Activated CD8-positive, alpha-beta memory T cell treated with anti-CD3 and anti-CD28 coated beads, Interleukin-2, amount 10 ng/mL, durations not matched to agents 7 days and 5 days (primary cell): ENCODE data around the gene DPP6. TPM values are rescaled to one million over a fixed set of nuclear protein-coding genes. Genes with fewer than 3 reads are reported as not detected.
A peak's percentile ranks its signal among the peaks of the same experiment; 100 is the strongest.

Experiments
- ATAC-seq: fragments of 150-1000 bp; cut with Tn5 transposase; one replicate; pipeline ENCODE4 v1.10.0; 2021; ENCODE audit warnings: moderate library complexity
- CTCF ChIA-PET: fragments of 350-600 bp; sonication (Branson Sonifier 250); formaldehyde crosslinking; loops from one replicate; lab custom pipeline; 2021; ENCODE audit warnings: antibody characterized with exemption; lab: Charles Lee
- DNase-seq: peaks from one replicate; pipeline ENCODE4 v3.0.0-alpha.2; 2020
- H3K27ac Mint-ChIP-seq: one replicate; pipeline ENCODE4 v1.8.0; 2021; ENCODE audit warnings: mild to moderate bottlenecking, mixed read lengths
- H3K27me3 Mint-ChIP-seq: one replicate; pipeline ENCODE4 v1.8.0; 2021; ENCODE audit warnings: mixed read lengths
- H3K36me3 Mint-ChIP-seq: one replicate; pipeline ENCODE4 v1.8.0; 2021; ENCODE audit warnings: mild to moderate bottlenecking, mixed read lengths
- H3K4me1 Mint-ChIP-seq: one replicate; pipeline ENCODE4 v1.8.0; 2021; ENCODE audit warnings: mixed read lengths
- H3K4me3 Mint-ChIP-seq: one replicate; pipeline ENCODE4 v1.8.0; 2021; ENCODE audit warnings: mild to moderate bottlenecking, moderate library complexity, mixed read lengths
- H3K9me3 Mint-ChIP-seq: one replicate; pipeline ENCODE4 v1.8.0; 2022; ENCODE audit warnings: low read depth, mixed read lengths
- total RNA-seq, 2 experiments: library from RNA; stranded (reverse); gene quantifications; one replicate each; pipeline ENCODE4 v1.2.3, GENCODE V29; 2021

The DPP6 gene
- total RNA-seq, 2 experiments from 2014 or later: not detected

DNA sequence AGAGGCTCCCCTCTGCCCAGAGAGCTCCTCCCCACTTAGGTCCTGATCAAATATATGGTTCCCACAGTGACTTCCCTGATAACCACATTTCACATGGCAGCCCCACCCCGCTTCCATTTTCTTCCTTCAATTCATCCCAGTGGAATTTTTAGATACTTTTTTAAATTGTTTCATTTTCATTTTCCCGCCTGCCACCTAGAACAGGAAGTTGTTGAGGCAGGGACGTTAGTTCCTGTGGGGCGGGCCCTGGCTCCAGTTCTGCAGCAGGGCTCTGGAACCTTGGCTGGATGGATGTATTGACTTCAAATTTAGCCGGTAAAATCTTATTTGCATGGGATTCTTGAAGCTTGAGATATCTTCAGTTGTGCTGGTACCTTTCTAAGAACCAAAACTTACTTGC lies 724.2 kb downstream of the DPP6 start:
- H3K4me1 Mint-ChIP-seq: peaks cover 8% of the 10 kb centered on the region
- ATAC-seq: no peak
- H3K9me3 Mint-ChIP-seq: peaks cover 12% of the 10 kb centered on the region
- CTCF ChIA-PET: no interaction called here
- peaks cover 2% of the 10 kb centered on the region for H3K36me3 Mint-ChIP-seq
- no peak for DNase-seq
- H3K27me3 Mint-ChIP-seq: no peaks in the 10 kb centered on the region
- no peak overlapping the region for H3K4me3 Mint-ChIP-seq
- H3K27ac Mint-ChIP-seq: peak overlapping the region; percentile 29

DNA sequence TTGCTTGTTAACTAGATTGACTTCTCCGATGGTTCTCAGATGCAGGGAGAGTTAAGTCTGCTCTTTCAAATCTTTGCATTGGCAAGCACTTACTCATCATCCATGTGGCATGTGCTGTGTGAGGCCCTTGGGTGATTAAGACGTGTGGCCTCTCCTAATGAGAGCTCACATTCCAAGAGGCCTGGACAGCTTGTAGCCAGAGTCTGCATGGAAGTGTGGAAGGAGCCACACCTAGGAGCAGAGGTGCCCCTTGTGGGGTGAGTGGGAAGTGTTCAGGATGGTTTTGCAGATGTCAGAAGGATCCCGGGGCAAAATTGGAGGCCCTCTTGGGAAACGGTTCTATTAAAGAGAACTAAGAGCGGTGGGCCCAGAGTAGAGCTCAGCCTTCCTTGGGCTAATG lies 724.8 kb downstream of the DPP6 start:
- peaks cover 8% of the 10 kb centered on the region for H3K4me1 Mint-ChIP-seq
- no peak for DNase-seq
- no peak overlapping the region for H3K27ac Mint-ChIP-seq
- H3K4me3 Mint-ChIP-seq: no peak overlapping the region
- no peak for ATAC-seq
- H3K27me3 Mint-ChIP-seq: no peaks in the 10 kb centered on the region
- CTCF ChIA-PET: no interaction called here
- peaks cover 12% of the 10 kb centered on the region for H3K9me3 Mint-ChIP-seq
- H3K36me3 Mint-ChIP-seq: peaks cover 2% of the 10 kb centered on the region

DNA sequence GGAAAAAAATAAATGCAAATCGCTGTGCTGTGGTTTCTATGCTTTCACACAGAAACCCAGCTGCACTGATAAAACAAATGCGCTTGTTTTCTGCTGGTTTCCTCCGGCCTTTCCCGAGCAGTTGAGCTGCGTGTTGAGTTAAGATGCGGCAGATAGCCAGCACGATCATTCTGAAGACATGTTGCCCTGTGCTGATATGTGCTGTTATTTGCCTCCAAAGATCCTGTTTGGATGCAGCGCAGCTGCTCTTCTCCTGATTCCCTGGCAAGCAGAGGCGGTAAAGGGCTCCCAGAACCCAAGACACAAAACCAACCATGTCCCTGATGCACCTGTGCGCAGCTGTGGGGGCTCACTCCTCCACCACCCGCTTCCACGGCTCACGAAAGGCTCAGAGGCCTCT lies 725.3 kb downstream of the DPP6 start:
- Mint-ChIP-seq H3K4me3 (no peak overlapping the region), H3K36me3 (peaks cover 2% of the 10 kb centered on the region), H3K27ac (no peak overlapping the region), H3K9me3 (peaks cover 12% of the 10 kb centered on the region), H3K4me1 (peaks cover 8% of the 10 kb centered on the region), H3K27me3 (no peaks in the 10 kb centered on the region)
- CTCF ChIA-PET: no interaction called here
- DNase-seq (no peak), ATAC-seq (no peak)

DNA sequence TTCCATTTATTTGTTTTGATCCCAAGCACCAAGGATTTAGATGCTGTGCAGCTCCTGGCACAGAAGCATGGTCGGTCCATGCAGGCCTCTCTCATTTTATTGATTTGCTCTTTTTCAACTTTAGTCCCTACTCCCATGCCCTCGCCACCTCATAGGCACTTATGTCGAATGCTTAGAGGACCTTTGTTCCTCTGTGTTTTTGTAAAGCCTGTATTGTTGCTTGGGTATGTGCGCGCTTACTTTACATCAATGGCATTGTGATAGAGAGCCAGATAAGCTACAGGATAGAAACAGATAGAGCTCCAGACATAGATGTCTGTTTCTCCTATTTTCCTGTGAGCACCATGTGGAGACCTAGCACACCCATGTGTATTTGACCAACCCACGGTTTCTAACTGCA lies 725.7 kb downstream of the DPP6 start:
- H3K27ac Mint-ChIP-seq: no peak overlapping the region
- no peaks in the 10 kb centered on the region for H3K27me3 Mint-ChIP-seq
- CTCF ChIA-PET: no interaction called here

GRCh38 chr7:154781369-154782303 lies 729.4 kb downstream of the DPP6 start:
- CTCF ChIA-PET: no interaction called here
- DNase-seq (no peak), ATAC-seq (no peak)
- H3K36me3 Mint-ChIP-seq: peaks cover 2% of the 10 kb centered on the region
- H3K27me3 Mint-ChIP-seq: no peaks in the 10 kb centered on the region
- no peak overlapping the region for H3K4me3 Mint-ChIP-seq
- peaks cover 20% of the 10 kb centered on the region for H3K9me3 Mint-ChIP-seq
- H3K27ac Mint-ChIP-seq: no peak overlapping the region
- peaks cover 3% of the 10 kb centered on the region for H3K4me1 Mint-ChIP-seq

More for the DNA sequence above, 725.7 kb downstream of the DPP6 start:
- ATAC-seq (no peak), DNase-seq (no peak)
- Mint-ChIP-seq H3K4me3 (no peak overlapping the region), H3K4me1 (peaks cover 8% of the 10 kb centered on the region), H3K9me3 (peaks cover 12% of the 10 kb centered on the region), H3K36me3 (peaks cover 2% of the 10 kb centered on the region)

- Mint-ChIP-seq H3K9me3 (peaks cover 12% of the 10 kb centered on the region), H3K4me3 (no peak overlapping the region), H3K27me3 (no peaks in the 10 kb centered on the region), H3K27ac (no peak overlapping the region), H3K36me3 (peaks cover 2% of the 10 kb centered on the region), H3K4me1 (no peaks in the 10 kb centered on the region)
- DNase-seq (no peak), ATAC-seq (no peak)
- CTCF ChIA-PET: no interaction called here
Observed at GRCh38 chr7:154783281-154783909, 731.2 kb downstream of the DPP6 start.

- Mint-ChIP-seq H3K27me3 (peaks cover 2% of the 10 kb centered on the region), H3K27ac (no peak overlapping the region), H3K36me3 (no peaks in the 10 kb centered on the region), H3K9me3 (peaks cover 12% of the 10 kb centered on the region), H3K4me1 (no peaks in the 10 kb centered on the region), H3K4me3 (no peak overlapping the region)
- CTCF ChIA-PET: no interaction called here
- DNase-seq: no peak
- ATAC-seq: no peak
Observed at GRCh38 chr7:154785898-154786297, 733.7 kb downstream of the DPP6 start.

DNA sequence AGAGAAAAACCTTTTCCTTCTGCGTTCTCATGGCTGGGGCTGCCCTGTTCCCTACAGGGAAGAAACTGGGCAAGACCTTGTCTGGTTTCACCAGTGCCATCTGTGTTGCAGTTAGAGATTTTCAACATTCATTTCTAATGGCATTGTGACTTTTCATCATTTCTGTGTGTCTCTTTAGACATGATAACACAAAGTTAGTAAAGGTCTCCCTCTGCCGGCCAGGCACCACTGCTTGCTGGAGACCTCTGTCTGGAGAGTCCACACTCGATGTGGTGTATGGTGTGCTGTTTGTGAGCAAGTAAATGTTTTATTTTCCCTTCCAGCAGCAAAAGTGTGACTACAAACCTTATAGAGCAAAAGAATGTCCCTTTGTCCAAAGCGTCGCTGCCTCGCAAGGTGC lies 737.2 kb downstream of the DPP6 start:
- Mint-ChIP-seq H3K27ac (no peak overlapping the region), H3K9me3 (peaks cover 12% of the 10 kb centered on the region), H3K27me3 (peaks cover 2% of the 10 kb centered on the region), H3K4me1 (no peaks in the 10 kb centered on the region), H3K4me3 (no peak overlapping the region), H3K36me3 (no peaks in the 10 kb centered on the region)
- CTCF ChIA-PET: no interaction called here
- DNase-seq (no peak), ATAC-seq (no peak)

DNA sequence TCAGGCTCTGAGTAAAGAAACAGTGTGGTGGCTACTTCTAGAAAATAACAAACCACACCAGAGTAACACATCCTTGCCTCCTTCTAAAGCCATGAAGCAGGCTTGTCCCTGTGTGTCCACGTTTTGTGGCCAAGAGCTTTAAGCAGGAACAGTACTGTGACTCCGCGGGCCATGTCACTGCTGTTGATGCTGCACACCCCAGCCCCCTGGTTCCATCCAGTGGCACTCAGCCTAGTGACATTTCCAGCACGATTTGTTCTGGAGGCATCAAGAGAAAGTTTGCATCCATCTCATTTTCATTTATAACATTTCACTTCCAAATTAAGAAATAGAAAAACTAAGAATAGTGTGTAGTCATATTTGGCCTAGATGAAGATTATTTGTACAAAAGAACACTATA lies 739.4 kb downstream of the DPP6 start:
- no peak overlapping the region for H3K4me3 Mint-ChIP-seq
- CTCF ChIA-PET: no interaction called here
- DNase-seq: no peak

DNA sequence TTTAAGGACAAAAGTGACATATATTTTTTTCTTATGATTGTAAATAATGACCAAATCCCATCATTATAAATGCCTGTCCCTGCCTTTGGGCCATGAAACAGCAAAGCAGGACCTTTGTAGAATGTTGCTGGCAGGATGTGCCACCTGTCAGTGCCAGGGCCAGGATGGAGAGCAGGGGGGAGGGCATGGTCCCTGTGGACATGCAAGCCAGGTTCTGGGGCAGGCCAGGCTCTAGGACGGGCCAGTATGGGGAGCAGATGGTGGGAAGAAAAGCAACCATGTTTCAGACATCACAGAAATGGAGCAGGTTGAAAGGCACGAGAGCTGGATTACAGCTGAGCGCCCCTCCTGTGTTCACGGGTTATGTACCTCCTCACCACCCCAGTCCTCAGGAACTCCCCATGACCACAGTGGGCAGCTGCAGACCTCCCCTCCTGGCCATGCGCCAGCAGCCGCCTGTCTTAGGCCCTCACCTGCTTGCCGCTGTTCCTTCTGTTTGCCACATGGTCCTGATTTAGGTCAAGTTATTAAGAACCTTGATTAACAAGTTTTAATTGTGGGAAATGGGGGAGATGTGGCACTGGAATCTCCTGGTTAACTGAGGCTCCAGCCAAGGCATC lies 740.3 kb downstream of the DPP6 start:
- ATAC-seq: no peak
- Mint-ChIP-seq H3K27ac (no peak overlapping the region), H3K4me1 (no peaks in the 10 kb centered on the region), H3K36me3 (no peaks in the 10 kb centered on the region), H3K27me3 (peaks cover 2% of the 10 kb centered on the region), H3K9me3 (peaks cover 4% of the 10 kb centered on the region), H3K4me3 (no peak overlapping the region)
- CTCF ChIA-PET: no interaction called here
- no peak for DNase-seq

More for the DNA sequence above, 739.4 kb downstream of the DPP6 start:
- Mint-ChIP-seq H3K27ac (no peak overlapping the region), H3K27me3 (peaks cover 2% of the 10 kb centered on the region), H3K36me3 (no peaks in the 10 kb centered on the region), H3K9me3 (peaks cover 4% of the 10 kb centered on the region), H3K4me1 (no peaks in the 10 kb centered on the region)
- no peak for ATAC-seq

DNA sequence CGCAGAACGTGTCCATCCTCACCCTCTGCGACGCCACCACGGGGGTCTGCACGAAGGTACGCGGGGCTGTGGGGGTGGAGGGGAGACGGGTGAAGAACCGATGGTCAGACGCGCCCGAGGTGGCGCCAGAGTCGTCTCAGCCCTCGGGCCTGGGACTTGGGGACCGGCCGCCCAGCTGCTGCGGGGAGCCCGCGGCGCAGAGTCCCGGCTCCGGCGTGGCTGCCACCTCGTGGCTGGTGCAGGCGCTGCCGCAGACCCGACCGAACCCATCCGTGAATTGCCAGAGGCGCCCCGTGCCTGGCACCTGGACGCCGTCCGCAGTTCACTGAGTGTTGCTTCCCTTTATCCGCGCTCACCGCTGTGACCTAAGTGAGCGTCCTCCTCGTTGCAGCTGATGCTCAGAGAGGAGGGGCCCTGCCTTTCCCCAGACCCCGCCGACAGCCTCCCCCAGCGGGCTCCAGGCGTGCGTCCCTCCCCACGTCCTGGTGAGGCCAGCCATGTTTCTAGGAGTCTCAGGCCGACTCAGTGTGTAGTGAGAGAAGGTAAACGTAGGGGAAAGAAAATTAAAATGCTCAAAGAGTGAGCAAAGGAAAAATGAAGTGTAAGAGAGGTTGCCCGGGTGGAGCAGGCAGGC lies 742.1 kb downstream of the DPP6 start:
- H3K4me3 Mint-ChIP-seq: no peak overlapping the region

GRCh38 chr7:154795014-154795413 lies 742.8 kb downstream of the DPP6 start:
- Mint-ChIP-seq H3K27ac (no peak overlapping the region), H3K9me3 (no peaks in the 10 kb centered on the region), H3K36me3 (no peaks in the 10 kb centered on the region), H3K4me1 (no peaks in the 10 kb centered on the region), H3K4me3 (no peak overlapping the region), H3K27me3 (no peaks in the 10 kb centered on the region)
- no peak for DNase-seq
- ATAC-seq: no peak
- CTCF ChIA-PET: no interaction called here

More for the DNA sequence above, 742.1 kb downstream of the DPP6 start:
- Mint-ChIP-seq H3K4me1 (no peaks in the 10 kb centered on the region), H3K27ac (no peak overlapping the region), H3K27me3 (no peaks in the 10 kb centered on the region), H3K9me3 (no peaks in the 10 kb centered on the region), H3K36me3 (no peaks in the 10 kb centered on the region)
- DNase-seq (no peak), ATAC-seq (no peak)
- CTCF ChIA-PET: no interaction called here

DNA sequence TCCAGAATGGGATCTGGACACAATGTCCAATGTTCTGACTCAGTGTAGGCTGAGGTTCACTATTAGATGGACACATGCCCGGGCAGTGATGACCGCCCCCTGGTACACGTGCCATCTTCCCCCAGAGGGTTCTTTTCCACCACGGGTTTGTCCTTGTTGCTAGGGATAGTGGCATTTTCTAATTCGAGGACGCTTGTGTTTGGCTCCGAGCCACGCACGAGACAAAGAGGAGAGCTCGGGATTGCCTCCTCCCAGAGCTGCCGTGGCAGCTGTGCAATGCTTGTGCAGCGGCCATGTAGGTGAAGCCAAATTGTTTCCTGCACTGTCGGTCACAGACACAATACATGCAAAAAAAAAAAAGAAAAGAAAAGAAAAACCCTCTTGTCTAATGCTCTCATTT lies 743.2 kb downstream of the DPP6 start:
- no peak overlapping the region for H3K4me3 Mint-ChIP-seq
- ATAC-seq: no peak
- DNase-seq: no peak
- H3K27ac Mint-ChIP-seq: no peak overlapping the region
- no peaks in the 10 kb centered on the region for H3K4me1 Mint-ChIP-seq
- H3K27me3 Mint-ChIP-seq: no peaks in the 10 kb centered on the region
- no peaks in the 10 kb centered on the region for H3K9me3 Mint-ChIP-seq
- H3K36me3 Mint-ChIP-seq: no peaks in the 10 kb centered on the region
- CTCF ChIA-PET: no interaction called here
